ENCODE measurements around the gene UBAC2. TPM values are rescaled to one million over a fixed set of nuclear protein-coding genes. Genes with fewer than 3 reads are reported as not detected.

The UBAC2 gene
- total and polyA plus RNA-seq, 9 donors: 38.7 to 87.5 (median 48.0) TPM

GRCh38 chr13:99419591-99420243 lies 219.1 kb downstream of the UBAC2 start:
- TF ChIP-seq POLR2A (IDR thresholded peaks at IDR 0.05) (no peak), CTCF (IDR thresholded peaks at IDR 0.05) (no peak), EP300 (IDR thresholded peaks at IDR 0.05) (no peak)
- peaks cover under 1% of the 10 kb centered on the region for H3K4me1 ChIP-seq (ENCODE audit: insufficient read depth)
- WGBS, 3 donors: 75 to 84% (median 78%) methylated on average over 8 of the region's 8 CpGs
- peak in 1 of 5 donors; percentile 13 for DNase-seq
- H3K27me3 ChIP-seq: no peaks in the 10 kb centered on the region
- H3K4me3 ChIP-seq: no peak overlapping the region
- no peak overlapping the region for H3K27ac ChIP-seq
- no peaks in the 10 kb centered on the region for H3K36me3 ChIP-seq
- intact Hi-C loops (cut with DNase I): no loop called here
- H3K9me3 ChIP-seq: no peaks in the 10 kb centered on the region

GRCh38 chr13:99421271-99421670 lies 220.6 kb downstream of the UBAC2 start:
- 88 to 93% (median 91%) methylated on average over 10 of the region's 10 CpGs for WGBS, 3 donors
- TF ChIP-seq POLR2A (IDR thresholded peaks at IDR 0.05) (no peak), EP300 (IDR thresholded peaks at IDR 0.05) (no peak), CTCF (IDR thresholded peaks at IDR 0.05) (no peak)
- Histone ChIP-seq H3K9me3 (no peaks in the 10 kb centered on the region), H3K4me3 (no peak overlapping the region), H3K27me3 (no peaks in the 10 kb centered on the region), H3K27ac (no peak overlapping the region), H3K36me3 (no peaks in the 10 kb centered on the region), H3K4me1 (ENCODE audit: insufficient read depth) (no peaks in the 10 kb centered on the region)
- intact Hi-C loops (cut with DNase I): no loop called here
- peak in 1 of 5 donors; percentile 28 for DNase-seq

- intact Hi-C loops (cut with DNase I): no loop called here
- H3K4me1 ChIP-seq (ENCODE audit: insufficient read depth): no peaks in the 10 kb centered on the region
- no peak overlapping the region for H3K4me3 ChIP-seq
- TF ChIP-seq POLR2A (IDR thresholded peaks at IDR 0.05) (no peak), EP300 (IDR thresholded peaks at IDR 0.05) (no peak), CTCF (IDR thresholded peaks at IDR 0.05) (no peak)
- no peak overlapping the region for H3K27ac ChIP-seq
- no peaks in the 10 kb centered on the region for H3K36me3 ChIP-seq
- DNase-seq: peak in 1 of 5 donors; percentile 12
- H3K27me3 ChIP-seq: no peaks in the 10 kb centered on the region
- WGBS, 3 donors: 82 to 89% (median 84%) methylated on average over 9 of the region's 9 CpGs
- no peaks in the 10 kb centered on the region for H3K9me3 ChIP-seq
Measured at GRCh38 chr13:99421758-99422585, 221.3 kb downstream of the UBAC2 start.

GRCh38 chr13:99422586-99423220 lies 222.0 kb downstream of the UBAC2 start:
- intact Hi-C loops (cut with DNase I): no loop called here
- H3K4me3 ChIP-seq: no peak overlapping the region
- WGBS, 3 donors: 94 to 96% (median 95%) methylated on average over 13 of the region's 13 CpGs
- DNase-seq: no peak
- H3K4me1 ChIP-seq (ENCODE audit: insufficient read depth): no peaks in the 10 kb centered on the region
- H3K27me3 ChIP-seq: no peaks in the 10 kb centered on the region
- no peaks in the 10 kb centered on the region for H3K36me3 ChIP-seq
- TF ChIP-seq POLR2A (IDR thresholded peaks at IDR 0.05): no peak
- TF ChIP-seq EP300 (IDR thresholded peaks at IDR 0.05): no peak
- no peak for TF ChIP-seq CTCF (IDR thresholded peaks at IDR 0.05)
- no peaks in the 10 kb centered on the region for H3K9me3 ChIP-seq
- H3K27ac ChIP-seq: no peak overlapping the region
